Smooth muscle cell of the brain vasculature (primary cell): ENCODE results near the gene BMPR1B.
"Not testable (repeated sequence)": the region's sequence is repeated elsewhere in the genome, so short reads cannot be mapped to it uniquely, and the experiment has no call there.

ENCODE experiments used
- DNase-seq: peaks from one replicate; pipeline ENCODE4 v3.0.0-alpha.2; 2012; ENCODE audit warnings: low read depth, low spot score

The BMPR1B gene

DNA sequence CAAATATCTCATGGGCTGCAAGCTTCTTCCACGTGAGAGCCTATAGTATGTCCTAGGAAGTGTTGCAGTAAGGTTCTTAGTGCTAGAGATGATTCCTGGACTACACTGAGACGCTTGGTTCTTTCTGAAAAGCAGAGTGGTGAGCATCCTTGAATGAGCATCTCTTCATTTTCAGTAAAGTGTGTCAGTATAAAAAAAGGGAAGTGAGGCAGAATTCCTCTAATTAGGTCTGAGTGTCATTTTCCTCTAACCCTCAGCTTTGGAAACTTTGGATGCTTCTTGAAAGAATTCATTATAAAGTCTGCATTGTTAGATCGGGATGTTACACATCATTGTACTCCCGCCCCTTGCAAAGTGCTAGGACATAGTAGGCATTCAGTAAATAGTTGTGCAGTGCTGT, 5.2 kb downstream of the BMPR1B start:
- DNase-seq: no peak

DNA sequence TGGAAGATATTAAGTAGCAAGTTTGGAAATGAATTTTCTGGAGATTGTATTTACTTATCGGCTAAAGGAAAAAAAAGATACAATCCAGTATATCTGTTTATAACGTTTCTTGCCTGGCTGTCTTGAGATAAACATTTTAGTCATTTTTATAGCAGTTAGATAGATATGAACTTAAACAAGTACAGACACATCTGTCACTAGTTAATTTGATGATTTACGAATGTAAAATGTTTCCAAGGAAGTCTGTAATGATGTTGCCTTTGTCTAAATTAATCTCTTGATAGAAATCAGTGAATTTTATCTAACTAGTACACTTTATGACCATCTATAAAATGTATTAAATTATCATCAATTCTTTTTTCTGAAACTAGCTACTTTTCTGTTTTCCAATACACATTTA, 5.7 kb downstream of the BMPR1B start:
- no peak for DNase-seq

DNA sequence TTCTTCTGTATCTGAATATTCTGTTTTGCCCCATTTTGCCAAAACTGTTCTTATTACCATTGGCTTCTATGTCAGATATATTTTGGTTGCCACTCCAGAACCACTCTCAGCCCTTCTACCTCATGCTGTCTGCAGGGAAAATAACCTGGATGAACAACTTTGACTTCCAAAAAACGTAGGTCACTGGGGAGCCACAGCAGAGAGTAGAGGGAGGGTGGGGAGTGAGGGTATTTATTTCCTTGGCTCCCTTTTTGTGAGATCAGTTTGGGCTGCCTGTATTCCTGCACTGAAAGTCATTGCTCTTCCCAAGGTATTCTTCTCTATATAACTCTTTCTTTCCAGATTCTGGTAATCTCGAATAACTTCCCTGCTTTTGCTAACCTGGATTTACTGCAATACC, 6.3 kb downstream of the BMPR1B start:
- no peak for DNase-seq

DNA sequence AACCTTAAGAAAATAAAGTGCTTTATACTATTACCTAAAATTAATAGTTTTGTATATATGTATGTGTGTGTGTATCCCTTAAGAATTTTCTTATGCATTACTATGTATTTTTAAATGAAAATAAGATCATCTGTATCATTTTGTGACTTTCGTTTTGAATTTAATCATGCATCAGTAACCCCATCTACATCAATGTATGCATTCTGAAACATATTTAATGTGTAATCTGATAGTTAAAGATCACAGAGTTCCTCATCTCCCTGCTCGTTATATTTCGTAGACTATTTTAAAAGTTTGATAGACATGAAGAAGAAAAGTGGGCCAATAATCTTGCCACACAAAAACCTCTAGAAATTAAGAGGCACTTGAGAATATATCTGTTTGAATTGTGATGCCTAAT, 7.4 kb downstream of the BMPR1B start:
- DNase-seq: no peak

DNA sequence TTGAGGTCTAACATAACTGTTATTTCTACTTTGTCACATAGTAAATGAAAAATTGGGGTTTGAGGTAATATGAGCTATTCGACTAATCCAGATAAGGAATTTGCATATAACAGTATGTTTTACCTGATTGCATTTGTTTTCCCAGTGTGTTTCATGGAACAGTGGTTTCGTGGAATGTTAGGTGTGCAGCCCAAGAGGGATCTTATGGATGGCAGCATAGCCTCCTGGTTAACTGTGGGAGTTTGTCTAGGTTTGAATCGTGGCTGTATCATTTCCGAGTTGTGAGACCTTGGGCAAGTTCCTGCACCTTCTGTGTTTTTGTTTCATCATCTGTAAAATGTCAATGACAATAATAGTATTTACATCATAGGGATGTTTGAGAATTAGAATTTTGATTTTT, 7.9 kb downstream of the BMPR1B start:
- no peak for DNase-seq

DNA sequence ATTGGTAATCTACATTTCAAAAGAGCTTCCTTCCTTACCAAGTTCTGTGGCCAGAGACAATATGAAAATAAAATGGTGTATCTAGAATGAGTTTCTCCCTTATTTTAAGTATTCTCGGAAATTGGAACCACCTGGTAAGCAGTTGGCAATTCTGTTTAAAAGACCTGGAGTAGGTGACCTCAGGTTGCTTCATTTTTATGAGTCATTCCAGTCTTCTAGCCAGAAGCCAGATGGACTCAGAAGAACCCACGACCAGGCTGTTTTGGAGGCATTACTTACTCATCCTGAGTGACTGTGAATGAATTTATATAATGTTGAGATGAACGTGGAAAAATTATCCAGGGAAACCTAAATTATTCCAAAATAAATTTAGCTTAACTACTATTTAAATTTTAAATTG, 9.1 kb downstream of the BMPR1B start:
- no peak for DNase-seq

DNA sequence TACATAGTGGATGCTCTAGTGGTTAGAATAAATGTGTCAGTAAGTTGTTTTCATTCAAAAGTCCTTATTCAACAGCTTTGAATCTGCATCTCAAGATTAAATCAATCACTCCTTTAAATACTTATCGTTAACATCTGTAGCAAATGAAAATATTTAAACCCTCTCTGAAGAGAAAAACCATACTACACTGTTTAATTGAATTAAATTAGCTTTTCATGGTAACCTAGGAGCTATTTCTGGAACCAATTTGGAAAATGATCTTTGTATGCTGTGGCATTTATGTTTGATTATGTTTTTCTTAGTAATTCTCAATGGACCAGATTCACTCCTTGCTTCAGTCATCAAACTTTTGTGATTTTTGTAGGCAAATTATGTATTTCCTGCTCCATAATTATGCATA, 9.7 kb downstream of the BMPR1B start:
- no peak for DNase-seq

DNA sequence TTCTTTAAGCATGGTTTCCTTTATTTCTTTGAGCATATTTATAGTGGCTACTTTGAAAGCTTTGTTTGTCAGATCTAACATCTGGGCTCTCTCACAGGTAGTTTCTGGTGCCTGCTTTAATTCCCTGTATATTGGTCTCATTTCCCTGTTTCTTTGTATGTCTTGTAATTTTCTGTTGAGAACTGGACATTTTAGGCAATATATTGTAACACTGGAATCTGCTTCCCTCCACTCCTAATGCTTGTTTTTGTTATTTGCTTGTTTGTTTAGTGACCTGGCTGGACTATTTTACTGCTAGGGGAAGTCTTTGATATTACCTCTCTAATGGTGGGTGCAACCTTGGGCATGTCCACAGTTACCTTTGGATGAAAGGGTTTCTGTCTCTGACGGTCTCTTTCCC, 25.0 kb downstream of the BMPR1B start:
- no peak for DNase-seq

DNA sequence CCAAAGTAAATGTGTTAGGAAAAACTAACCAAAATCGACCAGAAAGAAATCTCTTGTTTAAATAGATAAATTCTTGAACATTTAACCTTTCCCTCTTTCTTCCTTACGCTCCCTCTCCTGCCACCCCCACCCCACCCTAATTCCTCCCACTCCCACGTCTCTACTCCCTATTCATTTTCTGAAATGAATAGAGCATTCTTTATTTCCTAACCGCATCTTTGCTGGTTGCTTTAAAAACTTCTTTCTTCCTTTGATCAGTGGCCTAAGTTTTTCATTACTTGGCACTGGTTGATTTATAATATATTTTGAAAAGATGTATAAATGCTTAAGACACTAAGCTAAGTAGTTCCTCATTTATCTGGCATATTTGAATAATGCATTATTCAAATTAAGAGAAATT, 33.9 kb downstream of the BMPR1B start:
- DNase-seq: no peak

DNA sequence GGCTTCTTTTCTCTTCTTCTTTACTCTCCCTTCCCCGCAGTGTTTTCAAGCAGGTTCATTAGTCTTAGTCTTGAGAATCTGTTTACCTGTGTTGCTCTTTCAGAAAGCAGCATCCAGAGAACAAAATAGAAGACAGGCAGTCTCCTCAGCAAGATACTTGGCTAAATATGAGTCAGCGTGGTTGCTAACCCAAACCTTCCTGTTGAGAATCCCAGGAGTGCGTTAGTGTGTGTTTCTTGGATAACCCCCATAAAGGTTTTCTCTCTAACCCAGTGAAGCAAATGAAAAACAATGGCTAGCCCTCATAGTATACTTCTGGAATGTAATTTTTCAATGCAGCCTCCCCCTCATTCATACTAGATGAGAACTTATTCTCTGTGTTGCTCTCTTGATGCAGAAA, 41.1 kb downstream of the BMPR1B start:
- DNase-seq: peak; percentile 74

DNA sequence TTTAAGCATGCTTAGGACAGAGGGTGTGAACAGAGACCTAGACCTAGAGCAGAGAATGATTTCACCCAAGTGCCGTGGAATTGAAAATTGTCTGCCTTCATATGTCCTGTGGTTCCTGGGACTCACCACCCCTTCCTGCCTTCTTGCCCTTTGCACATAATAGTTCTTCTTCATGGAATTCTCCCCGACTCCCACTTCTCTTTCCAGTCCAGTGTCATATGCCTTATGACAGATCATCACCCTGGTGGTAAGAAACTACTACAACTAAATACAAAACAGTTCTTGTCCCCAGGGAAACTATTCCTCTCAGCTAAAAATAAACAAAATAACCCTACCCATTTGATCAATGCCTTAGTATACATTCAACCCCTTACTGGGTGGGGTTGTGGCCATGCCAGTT, 43.3 kb downstream of the BMPR1B start:
- no peak for DNase-seq

DNA sequence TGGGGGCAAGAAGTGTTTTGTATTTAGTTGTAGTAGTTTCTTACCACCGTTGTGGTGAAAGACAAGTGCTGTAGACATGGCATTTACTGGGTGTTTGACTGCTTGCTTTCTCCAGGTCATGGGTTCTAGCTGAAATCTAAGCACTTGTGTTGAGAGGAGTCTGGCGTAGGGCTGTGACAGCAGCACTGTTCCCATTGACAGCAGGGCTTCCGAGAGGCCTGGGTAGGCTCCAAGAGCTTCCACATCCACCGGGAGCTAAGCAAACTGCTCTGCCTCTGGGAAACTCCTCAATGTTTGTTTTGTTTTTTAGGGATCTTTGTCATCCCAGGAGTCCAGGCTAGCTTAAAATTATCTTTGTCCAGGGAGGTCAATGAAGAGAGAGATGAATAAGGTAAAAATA, 44.3 kb downstream of the BMPR1B start:
- peak; percentile 64 for DNase-seq

DNA sequence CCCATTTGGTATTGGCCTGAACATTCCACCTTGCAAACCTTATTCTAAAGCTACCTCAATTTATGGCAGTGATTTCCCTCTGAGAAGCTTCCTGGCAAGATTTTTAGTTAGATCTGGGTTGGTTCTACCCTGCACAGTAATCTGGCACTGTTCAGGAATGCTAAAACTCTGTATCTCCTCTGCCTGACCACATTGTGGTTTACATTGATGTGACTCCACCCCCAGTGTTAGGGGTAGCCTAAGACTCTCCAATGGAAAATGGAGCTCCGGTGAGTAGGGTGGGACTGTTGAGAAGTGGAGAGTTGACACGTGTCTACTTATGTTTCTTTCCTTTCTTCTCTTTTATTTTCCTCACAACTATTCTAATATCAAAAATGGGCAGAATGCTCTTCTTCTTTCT, 45.4 kb downstream of the BMPR1B start:
- no peak for DNase-seq

DNA sequence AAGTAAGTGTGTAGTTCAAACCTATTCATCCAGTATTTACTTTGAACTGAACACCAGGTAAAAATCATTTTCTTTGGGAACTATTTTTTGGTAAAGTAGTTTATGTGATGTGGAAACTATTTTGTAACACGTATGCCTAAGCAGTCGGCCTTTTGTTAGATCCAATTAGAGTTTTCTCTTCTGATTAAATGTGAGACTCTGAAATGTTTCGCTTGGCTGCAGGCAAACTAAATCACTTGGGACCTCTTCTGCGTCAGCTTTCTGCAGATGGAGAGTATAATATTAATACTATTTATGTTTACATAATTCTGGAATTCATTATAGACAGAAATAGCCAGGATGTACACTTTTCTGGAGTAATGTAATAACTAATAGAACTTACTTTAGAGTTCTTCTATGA, 46.9 kb downstream of the BMPR1B start:
- no peak for DNase-seq

DNA sequence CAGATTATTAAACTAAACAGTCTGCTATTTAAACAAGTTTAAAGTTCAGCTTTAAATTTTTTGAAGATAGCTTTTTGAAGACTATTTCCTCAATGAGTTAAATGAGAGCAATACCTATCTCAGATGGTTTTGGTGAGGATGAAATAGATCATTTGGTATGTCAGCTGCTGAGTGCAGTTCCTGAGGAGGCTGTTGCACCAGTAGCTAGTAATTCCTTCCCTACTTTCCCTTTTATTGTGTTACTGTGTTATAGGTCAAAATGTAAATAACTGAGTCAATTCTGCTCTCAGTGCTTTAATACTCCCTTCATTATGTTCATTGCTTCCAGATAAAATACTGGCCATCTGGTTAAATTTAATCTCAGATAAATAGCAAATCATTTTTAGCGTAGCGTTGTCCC, 48.6 kb downstream of the BMPR1B start:
- DNase-seq: no peak

DNA sequence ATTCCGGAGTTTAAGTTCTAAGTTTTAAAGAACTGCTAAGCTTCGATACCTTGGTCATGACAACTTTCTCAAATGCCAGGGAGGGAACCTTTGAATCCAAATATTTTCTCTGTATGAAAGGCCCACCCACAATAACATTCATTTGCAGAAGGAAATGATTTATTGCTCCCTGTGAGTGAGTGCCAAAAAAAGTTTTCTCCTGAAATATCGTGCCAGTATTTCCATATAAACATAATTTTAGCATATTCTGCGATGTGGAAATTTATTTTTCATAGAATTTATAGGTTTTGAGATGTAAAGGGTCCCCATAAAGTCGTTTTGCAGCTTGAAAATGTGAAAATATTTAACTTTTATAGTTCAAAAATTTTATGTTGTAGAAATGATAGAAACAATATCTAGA, 53.9 kb downstream of the BMPR1B start:
- no peak for DNase-seq

DNA sequence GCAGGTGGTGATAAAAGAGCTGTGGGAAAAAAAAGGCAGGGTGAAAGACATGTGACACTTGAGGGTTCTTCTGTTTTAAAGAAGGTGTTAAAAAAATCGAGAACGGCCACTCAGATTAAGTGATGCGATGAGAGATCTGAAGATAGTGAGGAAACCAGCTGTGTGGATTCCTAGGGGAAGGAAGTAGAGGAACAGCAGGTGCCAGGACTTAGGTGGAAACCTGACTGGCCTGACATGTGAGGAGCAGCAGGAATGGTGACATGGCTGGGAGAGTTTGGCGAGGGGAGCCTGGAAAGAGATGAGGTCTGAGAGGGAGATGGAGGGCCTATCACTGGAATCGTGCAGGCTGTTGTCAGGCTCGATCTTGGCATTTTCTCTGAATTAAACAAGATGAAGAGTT, 55.5 kb downstream of the BMPR1B start:
- no peak for DNase-seq

DNA sequence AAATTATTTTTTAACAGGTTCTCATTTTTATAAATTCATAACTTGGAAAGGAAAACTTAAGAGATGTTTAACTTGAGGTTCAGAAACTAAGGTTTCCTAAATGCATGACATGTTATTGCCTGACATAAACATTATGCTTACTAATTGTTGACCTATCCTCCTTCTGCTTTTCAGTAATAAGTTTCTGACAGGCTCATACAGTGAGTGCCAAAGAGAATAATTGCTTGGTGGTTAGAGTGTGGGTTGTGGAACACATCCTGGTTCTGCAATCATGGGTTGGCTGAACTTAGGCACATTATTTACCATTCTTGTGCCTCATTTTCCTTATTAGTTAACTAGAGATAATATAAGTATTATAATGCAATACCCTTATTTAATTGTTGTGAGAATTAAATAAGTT, 56.5 kb downstream of the BMPR1B start:
- DNase-seq: no peak

DNA sequence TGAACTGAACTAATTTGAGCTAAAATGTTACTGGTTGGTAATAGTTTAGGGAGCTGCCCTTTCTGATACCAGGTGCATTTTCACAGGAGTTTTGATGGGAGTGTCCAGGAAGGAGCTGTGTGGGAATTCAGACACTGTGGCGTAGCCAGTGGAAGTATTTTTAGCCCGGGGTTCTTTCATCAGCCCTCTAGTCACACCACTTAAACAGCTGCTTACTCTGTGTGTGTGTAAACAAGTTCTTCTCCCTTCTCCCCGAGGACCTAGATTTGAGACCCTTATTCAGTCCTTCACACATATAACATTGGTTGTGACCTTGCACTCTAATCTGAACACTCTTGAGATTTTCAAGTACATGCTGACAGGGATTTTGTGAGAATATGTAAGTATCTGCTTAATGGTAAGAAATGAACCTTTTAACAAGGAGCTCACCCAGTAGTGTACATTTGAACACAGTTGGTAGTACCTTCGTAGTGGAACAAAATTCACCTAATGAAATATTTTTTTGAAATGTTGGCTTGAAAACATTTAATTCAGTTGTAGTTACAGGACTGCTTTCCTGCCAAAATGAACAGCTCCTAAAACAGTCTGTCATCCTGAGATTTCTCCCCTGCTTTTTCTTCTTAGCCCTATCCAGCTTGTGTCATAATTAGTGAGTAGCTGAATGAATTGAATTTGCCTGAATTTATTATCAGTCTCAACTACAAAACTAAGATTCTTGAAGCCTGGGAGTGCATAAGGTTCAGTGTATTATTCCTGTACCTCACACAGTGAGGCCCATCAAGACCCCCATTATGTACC, 61.8 kb downstream of the BMPR1B start:
- no peak for DNase-seq

DNA sequence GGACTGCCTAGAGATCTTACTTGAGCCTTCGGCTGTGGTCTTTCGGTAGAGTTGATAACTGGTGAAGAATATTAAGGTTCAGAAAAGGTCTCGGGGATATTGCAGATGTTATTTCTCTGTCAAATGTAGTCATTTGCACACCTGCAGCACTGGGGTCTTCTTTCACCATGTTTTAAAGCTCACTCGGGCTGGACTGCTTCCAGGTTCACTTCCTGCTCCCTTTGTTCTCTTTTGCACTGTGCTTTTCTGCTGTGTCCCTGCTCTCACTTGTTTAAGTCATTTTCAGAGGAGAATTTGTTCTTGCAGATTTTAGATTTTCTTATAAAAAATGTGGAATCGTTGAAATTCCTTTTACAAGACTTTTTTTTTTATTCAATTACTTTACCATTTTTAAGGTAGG, 68.5 kb downstream of the BMPR1B start:
- no peak for DNase-seq

DNA sequence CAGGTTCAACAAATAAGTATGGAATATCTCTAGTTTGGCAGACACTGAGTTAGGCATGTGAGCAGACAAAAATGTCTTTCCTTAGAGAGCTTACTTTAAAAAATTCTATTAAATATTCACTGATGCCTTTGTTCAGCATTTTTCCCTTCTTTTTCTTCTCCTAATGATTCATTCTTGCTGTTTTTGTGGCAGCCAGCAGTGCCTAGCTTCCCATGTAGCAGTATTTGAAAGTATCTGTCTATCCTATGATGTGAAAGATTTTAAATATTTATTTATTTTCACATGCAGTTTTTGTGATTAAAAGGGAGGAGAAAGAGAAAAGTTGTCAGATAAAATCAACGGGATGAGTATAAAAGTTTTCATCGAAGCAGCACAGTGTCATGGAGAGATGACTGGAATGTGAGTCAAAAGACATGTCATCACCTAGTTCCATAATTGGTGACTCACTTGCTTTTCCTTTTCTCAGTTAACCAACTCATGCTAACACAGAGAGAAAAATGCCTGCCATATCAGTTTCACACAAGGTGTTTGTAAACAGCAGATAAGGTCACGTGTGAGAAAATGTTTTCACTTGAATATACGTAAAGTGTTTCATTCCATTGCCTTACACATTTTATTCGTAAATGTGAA, 69.8 kb downstream of the BMPR1B start:
- peak; percentile 18 for DNase-seq

DNA sequence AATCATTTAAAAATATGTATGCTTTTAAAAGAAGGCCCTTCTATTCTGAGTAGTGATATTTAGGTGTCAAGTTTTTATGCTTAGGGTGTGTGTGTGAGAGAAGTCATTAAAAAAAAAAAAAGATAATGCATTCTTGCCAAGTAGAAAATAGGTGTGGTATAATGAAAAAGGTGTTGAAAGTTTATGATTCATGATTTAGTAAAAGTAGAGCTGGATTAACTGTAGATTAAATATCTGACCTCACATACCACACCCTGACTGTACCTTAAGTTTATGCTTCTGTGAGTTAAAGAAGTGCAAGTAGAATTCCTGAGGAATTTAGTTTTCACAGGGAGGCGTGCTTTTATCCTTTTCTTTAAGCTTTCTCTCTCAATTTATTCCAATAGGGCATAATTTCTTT, 71.1 kb downstream of the BMPR1B start:
- DNase-seq: no peak

DNA sequence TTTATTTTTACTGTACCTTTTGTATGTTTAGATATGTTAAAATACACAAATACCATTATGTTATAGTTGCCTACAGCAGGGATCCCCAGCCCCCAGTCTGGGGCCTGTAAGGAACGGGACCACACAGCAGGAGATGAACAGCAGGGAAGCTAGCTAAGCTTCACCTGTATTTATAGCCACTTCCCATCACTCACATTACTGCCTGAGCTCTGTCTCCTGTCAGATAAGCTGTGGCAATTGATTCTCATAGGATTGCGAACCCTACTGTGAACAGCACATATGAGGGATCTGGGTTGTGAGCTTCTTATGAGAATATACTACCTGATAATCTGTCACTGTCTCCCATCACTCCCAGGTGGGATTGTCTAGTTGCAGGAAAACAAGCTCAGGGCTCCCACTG, 73.9 kb downstream of the BMPR1B start:
- DNase-seq: no peak

DNA sequence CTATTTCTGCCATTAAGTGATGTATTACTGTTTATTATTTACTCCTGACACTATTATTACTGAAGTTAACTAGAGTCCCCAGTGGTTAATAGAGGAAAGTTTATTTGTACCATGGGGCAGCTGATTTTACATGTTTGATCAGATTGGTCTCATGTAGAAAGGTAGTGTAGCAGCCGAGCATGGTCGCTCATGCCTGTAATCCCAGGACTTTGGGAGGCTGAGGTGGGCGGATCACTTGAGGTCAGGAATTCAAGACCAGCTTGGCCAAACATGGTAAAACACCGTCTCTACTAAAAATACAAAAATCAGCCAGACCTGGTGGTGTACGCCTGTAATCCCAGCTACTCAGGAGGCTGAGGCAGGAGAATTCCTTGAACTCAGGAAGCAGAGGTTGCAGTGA, 74.6 kb downstream of the BMPR1B start:
- DNase-seq: not testable (repeated sequence)
